A673 (cell line): ENCODE results near the gene LRRC71. TPM values are rescaled to one million over a fixed set of nuclear protein-coding genes. Genes with fewer than 3 reads are reported as not detected.

ENCODE experiments used
- BruUV-seq: library from RNA; stranded (reverse); fragments of 400-500 nt; replicated peaks from 2 replicates; lab custom pipeline; 2021; lab: Mats Ljungman, UMichigan
- CTCF ChIA-PET: fragments of 300-600 bp; sonication (Branson Sonifier 250); formaldehyde crosslinking; loops from one replicate; lab custom pipeline; 2022; ENCODE audit warnings: antibody characterized with exemption; lab: Charles Lee
- POLR2A ChIA-PET: fragments of 300-600 bp; sonication (Branson Sonifier 250); formaldehyde crosslinking; loops from one replicate; lab custom pipeline; 2022; ENCODE audit warnings: antibody characterized with exemption; ENCODE audit not compliant: low non-redundant PET; lab: Charles Lee
- DNase-seq: peaks from one replicate; pipeline ENCODE4 v3.0.0-alpha.2; 2015; ENCODE audit warnings: low spot score
- H3K27ac ChIP-seq: fragments of 200-600 bp; sonication (generic); 2 replicates; pipeline ENCODE4 v1.5.1; 2016; ENCODE audit warnings: mixed run types, low read depth, mild to moderate bottlenecking, mixed read lengths, antibody characterized with exemption, low read length; ENCODE audit not compliant: poor library complexity, severe bottlenecking
- H3K27me3 ChIP-seq: fragments of 200-600 bp; sonication (generic); replicated peaks from 2 replicates; pipeline ENCODE4 v1.6.1; 2017; ENCODE audit warnings: mixed run types, low read depth, mild to moderate bottlenecking, mixed read lengths, antibody characterized with exemption, low read length; ENCODE audit not compliant: insufficient read depth, poor library complexity
- H3K36me3 ChIP-seq: fragments of 200-600 bp; sonication (generic); 2 replicates; pipeline ENCODE4 v1.6.1; 2016; ENCODE audit warnings: mixed run types, mild to moderate bottlenecking, mixed read lengths, antibody characterized with exemption, low read length; ENCODE audit not compliant: insufficient read depth, poor library complexity, severe bottlenecking
- H3K4me1 ChIP-seq: fragments of 200-600 bp; sonication (generic); 2 replicates; pipeline ENCODE4 v1.6.1; 2017; ENCODE audit warnings: mixed run types, mild to moderate bottlenecking, mixed read lengths, antibody characterized with exemption, low read length; ENCODE audit not compliant: insufficient read depth, poor library complexity, severe bottlenecking
- H3K4me3 ChIP-seq: fragments of 200-600 bp; sonication (generic); 2 replicates; pipeline ENCODE4 v1.5.1; 2016; ENCODE audit warnings: low read depth, mixed run types, mild to moderate bottlenecking, mixed read lengths, low read length; ENCODE audit not compliant: poor library complexity, severe bottlenecking
- H3K9me3 ChIP-seq: fragments of 200-600 bp; sonication (generic); 2 replicates; pipeline ENCODE4 v1.6.1; 2016; ENCODE audit warnings: mixed run types, low read depth, mild to moderate bottlenecking, mixed read lengths, antibody characterized with exemption, low read length; ENCODE audit not compliant: poor library complexity, severe bottlenecking
- EZH2 ChIP-seq: fragments of 200-600 bp; sonication (generic); IDR thresholded peaks from 2 replicates; pipeline ENCODE4 v1.6.1; 2017; ENCODE audit warnings: borderline replicate concordance, low read depth, mild to moderate bottlenecking, mixed read lengths, antibody characterized with exemption, low read length; ENCODE audit not compliant: poor library complexity, severe bottlenecking
- intact Hi-C: fragments of 100-400 bp; cut with micrococcal nuclease; formaldehyde crosslinking; loops from one replicate; pipeline ENCODE4 v1.10.0; 2022; ENCODE audit not compliant: unreplicated experiment
- total RNA-seq: library from RNA; stranded (reverse); gene quantifications from 2 replicates; pipeline ENCODE4 v1.2.3, GENCODE V29; 2021
- TF ChIP-seq, protein P1 (sequence below): fragments of 300-800, 200-600 bp; sonication (generic); conservative IDR thresholded peaks from 2 replicates; pipeline ENCODE4 v1.5.1; 2017; ENCODE audit warnings: low read depth, mild to moderate bottlenecking, antibody characterized with exemption, low read length, moderate library complexity, mixed read lengths

The LRRC71 gene
- total RNA-seq, 1 experiment from 2014 or later = not detected

DNA sequence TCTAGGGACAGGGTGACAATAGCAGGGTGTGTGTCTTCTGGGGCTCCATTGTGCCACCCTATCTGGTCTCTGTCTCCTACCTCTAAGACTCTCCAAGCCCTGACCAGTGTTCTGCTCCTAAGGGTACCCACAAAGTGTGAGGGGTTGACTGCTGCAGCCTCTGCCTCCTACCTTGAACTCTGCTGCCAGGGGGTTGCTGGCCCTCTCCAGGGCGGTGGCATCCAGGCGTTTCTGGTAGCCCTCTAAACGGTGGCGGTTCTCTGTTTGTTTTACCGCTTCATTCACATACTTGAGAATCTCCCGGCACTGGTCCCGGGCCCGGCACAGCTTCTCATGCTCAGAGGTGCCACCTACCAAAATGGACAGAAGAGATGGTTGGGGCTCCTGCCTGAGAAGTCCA lies 24.4 kb downstream of the LRRC71 start:
- no peaks in the 10 kb centered on the region for H3K9me3 ChIP-seq
- H3K4me1 ChIP-seq = no peaks in the 10 kb centered on the region
- DNase-seq = no peak
- TF ChIP-seq, protein P1, sequence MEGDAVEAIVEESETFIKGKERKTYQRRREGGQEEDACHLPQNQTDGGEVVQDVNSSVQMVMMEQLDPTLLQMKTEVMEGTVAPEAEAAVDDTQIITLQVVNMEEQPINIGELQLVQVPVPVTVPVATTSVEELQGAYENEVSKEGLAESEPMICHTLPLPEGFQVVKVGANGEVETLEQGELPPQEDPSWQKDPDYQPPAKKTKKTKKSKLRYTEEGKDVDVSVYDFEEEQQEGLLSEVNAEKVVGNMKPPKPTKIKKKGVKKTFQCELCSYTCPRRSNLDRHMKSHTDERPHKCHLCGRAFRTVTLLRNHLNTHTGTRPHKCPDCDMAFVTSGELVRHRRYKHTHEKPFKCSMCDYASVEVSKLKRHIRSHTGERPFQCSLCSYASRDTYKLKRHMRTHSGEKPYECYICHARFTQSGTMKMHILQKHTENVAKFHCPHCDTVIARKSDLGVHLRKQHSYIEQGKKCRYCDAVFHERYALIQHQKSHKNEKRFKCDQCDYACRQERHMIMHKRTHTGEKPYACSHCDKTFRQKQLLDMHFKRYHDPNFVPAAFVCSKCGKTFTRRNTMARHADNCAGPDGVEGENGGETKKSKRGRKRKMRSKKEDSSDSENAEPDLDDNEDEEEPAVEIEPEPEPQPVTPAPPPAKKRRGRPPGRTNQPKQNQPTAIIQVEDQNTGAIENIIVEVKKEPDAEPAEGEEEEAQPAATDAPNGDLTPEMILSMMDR = no peak
- TF ChIP-seq EZH2 = no peak
- no TSS peak for BruUV-seq
- ChIA-PET CTCF (interaction anchor here (0.5 kb wide), 1 partner anchor 58 kb away, joined by 4 read pairs; no protein-coding TSS in a partner anchor), POLR2A (no interaction called here)
- no peak overlapping the region for H3K4me3 ChIP-seq
- no peaks in the 10 kb centered on the region for H3K27me3 ChIP-seq
- H3K36me3 ChIP-seq = peaks cover 9% of the 10 kb centered on the region
- H3K27ac ChIP-seq = no peak overlapping the region
- intact Hi-C loops = no loop called here

DNA sequence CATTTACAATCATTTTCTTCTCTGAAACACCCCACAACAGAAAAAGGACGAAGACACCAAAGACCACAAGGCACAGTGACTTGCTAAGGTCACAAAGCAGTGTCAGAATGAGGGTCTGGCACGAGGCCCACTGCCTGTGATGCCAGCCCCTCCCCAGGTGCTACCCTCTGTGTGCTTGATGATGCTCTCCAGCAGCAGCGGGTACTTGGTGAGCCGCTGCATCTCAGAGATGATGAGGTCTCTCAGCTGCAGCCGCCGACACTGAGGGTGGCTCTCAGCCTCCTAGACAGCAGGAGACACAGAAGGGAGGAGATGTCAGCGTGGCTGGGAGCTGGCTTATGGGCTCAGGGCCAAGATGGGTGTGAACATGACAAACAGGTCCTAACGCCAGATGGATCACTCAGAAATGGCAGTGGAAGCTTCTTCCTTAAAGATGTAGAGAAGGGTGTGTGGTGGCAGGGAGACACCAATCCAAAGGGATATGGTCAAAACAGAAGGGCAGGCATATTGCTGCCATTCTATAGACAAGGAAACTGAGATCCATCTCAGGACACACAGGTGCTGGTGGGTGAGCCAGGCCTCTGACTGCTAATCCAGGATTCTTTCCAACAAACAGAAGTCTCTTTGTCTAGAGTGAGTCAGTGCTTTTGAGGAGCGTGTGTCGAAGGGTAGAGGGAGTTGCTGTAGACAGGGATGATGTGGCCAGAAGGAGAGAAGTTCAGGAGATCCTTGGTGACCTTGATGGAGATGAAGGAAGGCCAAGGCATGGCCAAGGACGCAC lies 25.6 kb downstream of the LRRC71 start:
- no TSS peak for BruUV-seq
- DNase-seq = no peak
- intact Hi-C loops = no loop called here
- H3K4me3 ChIP-seq = no peak overlapping the region
- H3K36me3 ChIP-seq = peaks cover 9% of the 10 kb centered on the region
- no peaks in the 10 kb centered on the region for H3K9me3 ChIP-seq
- no peak overlapping the region for H3K27ac ChIP-seq
- no peaks in the 10 kb centered on the region for H3K4me1 ChIP-seq
- ChIA-PET POLR2A (no interaction called here), CTCF (no interaction called here)
- H3K27me3 ChIP-seq = no peaks in the 10 kb centered on the region
- no peak for TF ChIP-seq EZH2
- TF ChIP-seq, protein P1 = no peak

- Histone ChIP-seq H3K27ac (no peak overlapping the region), H3K36me3 (peaks cover 9% of the 10 kb centered on the region), H3K9me3 (no peaks in the 10 kb centered on the region), H3K27me3 (no peaks in the 10 kb centered on the region), H3K4me1 (no peaks in the 10 kb centered on the region), H3K4me3 (no peak overlapping the region)
- BruUV-seq = no TSS peak
- DNase-seq = no peak
- POLR2A ChIA-PET = no interaction called here
- no peak for TF ChIP-seq EZH2
- TF ChIP-seq, protein P1 = no peak
- CTCF ChIA-PET = no interaction called here
- intact Hi-C loops = no loop called here
Measured at GRCh38 chr1:156947127-156947526, 26.7 kb downstream of the LRRC71 start.
